Activated T-helper 1 cell treated with anti-CD3 and anti-CD28 coated beads, Interleukin-2, amount 50 U/mL, for 16 hours (primary cell): ENCODE measurements around the gene ESYT2.
A peak's percentile ranks its signal among the peaks of the same experiment; 100 is the strongest.

Experiments
- DNase-seq, 2 donors: peaks; one replicate each; pipeline ENCODE4 v3.0.0-alpha.2; 2020; ENCODE audit warnings: low read depth in 1 of 2, low spot score in 1 of 2

ESYT2 gene

DNA sequence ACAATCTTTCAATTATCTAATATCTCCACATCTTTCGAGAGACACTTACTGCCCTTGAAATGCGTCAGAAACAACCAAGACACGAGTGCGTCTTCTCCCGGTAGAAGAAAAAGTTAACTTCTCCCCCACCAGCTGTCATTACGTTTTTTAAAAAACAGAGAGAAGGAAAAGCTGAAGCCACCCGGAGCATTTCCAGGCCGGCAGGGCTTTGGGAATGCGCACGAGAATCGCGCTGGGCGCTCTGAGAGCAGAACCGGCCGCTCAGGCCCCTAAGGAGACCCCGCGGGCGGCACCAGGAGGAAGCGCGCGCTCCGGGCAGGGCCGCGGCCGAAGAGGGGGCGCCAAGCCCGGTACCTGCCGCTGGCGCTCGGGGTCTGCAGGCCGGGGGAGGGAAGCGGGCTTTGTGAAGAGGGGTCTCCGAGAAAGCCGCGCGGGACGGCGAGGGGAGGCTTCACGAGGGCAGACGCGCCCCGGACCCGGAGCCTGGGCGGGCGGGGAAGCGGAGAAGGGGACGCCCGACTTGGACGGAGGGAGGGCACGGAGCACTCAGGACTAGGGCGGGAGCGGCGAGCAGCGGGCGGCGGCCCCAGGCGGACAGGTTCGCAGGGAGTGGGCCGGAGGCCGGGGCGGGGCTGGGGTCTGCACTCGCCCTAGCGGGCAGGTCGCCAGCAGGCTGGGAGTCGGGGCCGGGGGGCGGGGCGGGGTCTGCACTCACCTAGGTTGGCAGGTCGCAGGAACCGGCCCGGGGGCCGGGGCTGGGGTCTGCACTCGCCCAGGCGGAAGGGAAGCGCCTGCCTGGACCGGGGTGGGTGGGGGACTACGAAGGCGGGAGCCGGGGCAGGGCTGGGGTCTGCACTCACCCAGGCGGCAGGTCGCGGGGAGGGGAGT lies 932 bp downstream of the ESYT2 start:
- no peak for DNase-seq

DNA sequence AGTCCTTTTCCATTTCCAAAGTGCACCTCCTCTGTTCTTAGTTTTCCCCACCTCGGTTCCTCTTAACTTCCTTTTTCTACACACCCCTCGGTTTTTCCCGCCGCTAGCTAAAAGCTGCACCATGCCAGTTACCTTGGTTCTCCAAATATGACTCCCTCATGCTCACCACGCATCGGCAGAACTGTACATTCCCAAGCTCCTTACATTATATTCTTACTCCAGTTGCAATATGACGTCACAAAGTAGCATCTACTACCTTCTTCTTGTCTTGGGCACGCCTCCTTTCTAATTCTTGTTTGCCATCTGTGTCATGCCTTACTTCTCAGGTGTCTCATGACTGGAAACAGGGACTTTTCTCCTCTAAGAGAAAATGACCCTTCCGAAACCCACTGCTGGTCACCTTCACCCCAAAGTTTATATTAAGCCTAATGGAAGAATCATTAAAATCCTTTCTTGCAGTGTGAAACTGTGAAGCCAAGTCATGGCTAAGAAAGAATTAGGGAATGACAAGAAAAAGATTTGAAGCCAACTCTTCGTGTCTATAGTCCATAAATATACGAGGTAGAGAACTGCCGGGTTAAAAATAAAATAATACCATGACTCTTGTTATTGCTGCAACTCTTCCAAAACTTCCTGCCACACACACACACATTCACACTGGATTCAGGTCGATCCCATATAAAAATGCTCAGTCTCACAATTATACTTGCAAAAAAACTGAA lies 1.7 kb downstream of the ESYT2 start:
- DNase-seq, result no peak

DNA sequence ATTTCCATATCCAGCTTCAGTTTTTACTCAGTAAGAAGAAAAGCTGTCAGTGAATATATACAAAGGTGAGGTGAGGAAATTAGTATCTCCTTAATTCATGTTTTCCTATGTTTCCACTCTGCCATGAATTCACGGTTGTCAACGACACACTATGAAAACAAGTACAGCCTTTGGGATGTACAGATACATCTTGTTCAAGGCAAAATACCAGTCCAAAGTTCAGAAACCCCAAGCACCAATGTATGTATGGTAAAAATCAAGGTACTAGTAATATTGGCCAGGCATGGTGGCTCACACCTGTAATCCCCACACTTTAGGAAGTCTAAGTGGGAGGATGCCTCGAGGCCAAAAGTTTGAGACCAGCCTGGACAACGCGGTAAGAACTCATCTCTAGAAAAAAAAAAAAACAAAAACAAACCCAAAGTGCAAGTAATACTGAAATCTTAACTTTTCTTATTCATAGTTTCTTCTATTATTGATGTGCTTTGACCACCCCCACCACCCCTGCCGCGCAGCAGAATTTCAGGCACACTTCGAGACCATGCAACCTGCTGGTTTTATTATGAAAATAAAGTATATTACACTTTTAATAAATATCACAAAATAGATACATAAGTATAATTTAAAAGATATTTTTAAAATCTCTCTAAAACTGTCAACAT lies 3.5 kb downstream of the ESYT2 start:
- DNase-seq, result no peak

DNA sequence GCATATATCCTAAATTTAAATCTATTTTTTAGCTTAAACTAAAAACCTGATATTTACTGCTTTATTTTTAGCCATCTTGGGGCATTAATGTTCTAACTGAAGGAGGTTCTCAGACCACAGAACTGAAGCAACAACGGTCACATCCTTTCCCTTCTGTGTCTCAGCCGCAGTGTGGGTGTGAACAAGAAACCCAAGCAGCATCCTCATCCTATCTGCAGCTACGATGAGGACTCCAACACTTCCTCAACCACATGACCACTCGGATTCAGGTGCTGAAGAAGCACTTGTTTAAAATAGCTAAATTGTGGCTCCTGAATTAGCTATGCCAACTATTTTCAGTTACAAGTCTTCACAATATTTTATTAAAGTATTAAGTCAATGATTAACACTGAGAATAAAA lies 5.3 kb downstream of the ESYT2 start:
- DNase-seq, result peak in 1 of 2 donors; percentile 33

DNA sequence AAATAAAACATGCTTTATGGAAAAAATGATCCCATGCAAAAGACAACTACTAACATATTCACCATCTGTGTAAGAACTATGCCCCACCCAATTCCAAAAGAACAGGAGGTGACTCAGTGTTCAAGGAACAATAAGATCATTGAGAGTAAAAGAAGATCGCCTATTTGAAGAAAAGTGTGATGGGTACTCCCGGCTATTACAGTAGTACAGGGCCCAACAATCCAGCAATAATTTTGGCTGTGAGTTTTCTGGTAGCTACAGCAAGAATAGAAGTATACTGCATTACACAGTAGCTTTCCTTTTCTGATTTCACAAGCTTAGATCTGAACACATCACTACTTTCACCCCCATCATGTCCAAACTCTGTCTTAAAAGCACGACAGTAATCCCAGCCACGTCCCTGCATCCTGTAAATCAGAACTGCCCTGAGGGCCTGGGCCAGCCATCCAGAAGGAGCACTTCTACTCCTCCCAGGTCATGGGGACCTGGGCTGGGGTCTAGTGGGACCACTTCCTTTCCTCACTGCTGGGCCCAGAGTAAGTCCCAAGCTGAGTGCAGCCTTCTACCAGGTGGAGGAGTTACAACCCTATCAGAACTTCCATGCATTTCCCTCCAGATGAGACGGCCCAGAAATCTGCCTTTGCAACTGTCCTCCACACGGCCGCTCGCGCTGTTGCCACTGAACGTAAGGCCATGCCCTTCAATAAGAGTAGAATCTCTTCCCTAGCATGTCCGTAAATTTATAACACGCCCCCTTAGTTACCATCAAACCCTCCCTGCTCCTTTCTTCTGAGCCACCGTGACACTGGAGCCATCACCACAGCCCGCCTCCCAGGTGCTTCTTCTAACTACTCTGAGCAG lies 7.9 kb downstream of the ESYT2 start:
- DNase-seq, result no peak

DNA sequence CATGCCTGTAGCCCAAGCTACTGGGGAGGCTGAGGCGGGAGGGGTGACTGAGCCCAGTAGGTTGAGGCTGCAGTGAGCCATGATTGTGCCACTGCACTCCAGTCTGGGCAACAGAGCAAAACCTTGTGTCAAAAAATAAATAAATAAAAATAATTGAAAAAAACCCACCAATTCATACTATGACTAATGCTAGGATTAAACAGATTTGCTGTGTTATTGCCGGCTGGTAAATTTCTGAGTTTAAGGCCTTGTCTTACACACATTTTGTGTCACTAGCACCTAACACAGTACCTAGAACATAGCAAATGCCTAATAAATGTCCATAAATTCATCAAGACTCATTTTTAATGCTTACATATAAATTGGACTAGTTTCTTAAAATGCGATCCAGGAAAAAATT lies 8.7 kb downstream of the ESYT2 start:
- DNase-seq, result no peak

DNA sequence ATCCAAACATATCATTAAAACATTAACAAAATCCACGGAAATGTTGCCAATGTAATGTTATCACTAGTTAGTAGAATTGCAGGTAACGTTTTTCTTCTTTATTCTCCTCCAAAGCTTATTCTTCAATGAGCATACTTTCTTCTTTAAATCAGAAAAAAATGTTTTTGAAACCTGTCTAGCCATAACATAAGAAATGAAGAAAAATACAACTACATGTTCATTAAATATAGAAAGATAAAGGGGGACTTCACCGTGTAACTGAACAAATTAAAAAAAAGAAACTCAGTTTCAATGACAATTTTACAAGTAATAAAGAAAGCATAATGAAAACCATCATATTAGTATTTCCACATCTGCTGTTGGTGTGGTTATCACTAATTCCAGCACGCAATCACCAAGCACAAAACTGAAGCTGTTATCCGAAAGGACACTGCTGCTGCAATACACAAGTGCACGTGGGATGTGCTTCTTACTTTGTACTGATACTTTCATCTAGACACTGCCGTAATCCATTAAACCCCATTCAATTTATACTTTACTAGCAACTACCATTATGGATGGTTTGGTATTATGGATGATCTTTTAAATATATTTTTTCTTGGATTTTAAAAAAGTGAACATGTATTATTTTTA lies 9.6 kb downstream of the ESYT2 start:
- DNase-seq, result no peak

DNA sequence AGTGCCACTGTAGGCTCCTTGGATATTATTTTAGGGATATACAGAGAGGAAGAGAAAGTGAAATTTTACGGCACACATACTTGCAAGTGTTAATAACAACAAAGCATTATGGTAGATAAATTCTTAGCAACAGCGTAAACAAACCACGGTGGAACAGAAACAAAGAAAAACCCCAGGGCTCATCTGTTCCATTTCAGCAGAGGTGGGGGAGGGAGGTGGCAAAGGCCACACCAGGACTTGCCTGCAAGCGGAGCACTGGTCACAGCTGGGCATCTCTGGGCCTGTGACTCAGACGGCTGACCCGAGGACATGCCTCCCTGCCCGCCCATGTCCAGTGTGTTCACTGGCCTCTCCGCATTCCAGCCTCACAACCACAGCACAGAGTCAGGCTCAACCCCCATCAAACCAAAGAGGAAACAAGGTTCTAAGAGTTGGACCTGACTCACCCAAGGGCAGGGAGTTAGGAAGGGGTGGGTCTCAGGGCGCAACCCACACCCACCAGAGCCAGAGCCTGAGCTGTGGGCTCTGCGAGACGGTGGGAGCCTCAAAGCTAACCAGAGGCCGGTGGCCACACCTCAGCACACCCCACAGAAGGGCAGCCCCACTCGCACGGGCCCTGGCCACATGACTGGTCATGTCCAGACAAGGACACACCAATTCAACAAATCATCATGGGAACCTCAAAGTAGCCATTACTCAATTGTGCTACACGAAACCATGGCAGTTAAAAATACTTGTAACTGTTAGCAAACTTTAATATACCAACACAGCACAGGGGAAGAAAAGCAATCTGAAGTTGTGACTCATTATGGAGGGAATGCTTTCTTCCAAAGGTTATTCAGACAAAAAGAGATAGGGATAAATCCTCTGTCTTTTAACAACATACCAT lies 10.7 kb downstream of the ESYT2 start:
- peak; percentile 25 to 59 for DNase-seq

DNA sequence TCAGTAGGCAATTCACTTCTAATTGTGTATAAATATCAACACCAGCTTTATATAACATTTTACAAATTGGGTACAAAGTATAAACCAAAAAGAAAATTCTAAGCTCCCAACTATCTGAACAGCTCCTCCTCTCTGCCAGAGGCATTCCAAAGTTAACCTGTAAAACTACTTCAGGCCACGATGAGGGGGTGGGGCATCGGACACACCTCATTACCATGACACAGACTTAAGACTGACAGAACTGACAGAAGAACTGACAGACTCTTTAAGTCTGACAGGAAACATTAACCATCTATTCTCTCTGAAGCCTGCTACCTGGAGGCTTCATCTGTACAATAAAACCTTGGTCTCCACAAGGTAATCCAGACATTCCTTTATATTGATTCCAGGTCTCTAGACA lies 12.3 kb downstream of the ESYT2 start:
- no peak for DNase-seq

DNA sequence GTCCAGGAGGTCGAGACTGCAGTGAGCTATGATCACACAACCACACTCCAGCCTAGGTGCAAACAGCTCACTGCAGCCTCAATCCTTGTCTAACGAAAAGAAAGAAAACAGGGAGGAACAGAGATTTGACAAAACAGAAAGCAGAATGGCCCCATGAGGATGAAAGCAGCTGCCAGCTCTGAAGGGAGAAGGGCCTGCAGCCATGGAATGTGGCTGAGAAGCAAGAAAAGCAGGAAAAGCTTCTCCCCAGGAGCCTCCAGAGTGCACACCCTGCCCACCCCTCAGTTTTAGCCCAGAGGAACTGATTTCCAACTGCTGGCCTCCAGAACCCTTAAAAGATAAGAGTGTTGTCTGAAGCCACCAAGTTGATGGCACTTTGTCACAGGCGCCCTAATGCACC lies 13.0 kb downstream of the ESYT2 start:
- no peak for DNase-seq

DNA sequence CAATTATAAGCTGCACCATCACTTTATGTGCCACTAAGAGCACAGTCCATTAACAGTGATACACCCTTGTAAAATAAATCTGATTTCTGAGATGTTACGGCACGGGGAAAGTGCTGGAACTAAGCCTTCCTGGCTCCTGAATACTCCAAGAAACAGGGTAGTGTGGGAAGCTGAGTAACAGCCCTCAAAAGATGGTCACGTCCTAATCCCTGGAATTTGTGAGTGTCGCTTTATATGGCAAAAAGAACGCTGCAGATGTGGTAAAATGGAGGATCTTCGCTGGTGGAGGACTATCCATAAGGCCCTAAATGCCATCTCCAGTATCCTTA lies 13.5 kb downstream of the ESYT2 start:
- DNase-seq, result no peak

DNA sequence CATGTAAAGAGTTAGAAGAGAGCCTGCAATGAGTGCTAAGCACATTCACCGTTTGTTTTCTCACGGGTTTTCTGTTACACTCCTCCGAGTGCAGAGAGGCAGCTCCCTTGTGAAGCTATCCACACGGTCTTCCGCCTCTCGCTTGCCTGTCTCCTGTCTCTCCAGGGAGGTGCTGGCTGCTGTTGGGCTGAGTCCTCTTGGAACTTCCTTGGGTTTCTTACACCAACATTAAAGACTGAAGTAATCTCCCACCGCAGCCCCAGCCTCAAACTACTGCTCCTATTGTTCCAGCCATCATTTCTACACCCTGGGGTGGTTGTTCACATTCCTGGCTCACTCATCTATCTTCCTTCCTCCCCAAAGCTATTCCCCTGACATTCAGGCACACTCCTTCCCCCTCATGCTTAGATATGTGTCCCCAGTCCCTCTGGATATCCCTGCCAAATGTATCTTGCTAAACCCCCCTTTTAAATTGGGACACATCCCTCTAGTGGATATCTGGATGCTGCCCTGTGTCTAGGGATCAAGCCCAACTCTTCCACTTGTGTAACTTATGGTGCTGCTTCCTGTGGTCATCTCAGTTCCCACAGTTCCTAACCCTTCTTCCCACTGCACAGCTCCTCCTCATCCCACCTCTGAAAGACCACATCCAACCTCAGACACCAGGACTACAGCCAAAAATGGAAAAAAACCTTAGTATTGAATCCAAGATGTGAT lies 14.1 kb downstream of the ESYT2 start:
- no peak for DNase-seq

DNA sequence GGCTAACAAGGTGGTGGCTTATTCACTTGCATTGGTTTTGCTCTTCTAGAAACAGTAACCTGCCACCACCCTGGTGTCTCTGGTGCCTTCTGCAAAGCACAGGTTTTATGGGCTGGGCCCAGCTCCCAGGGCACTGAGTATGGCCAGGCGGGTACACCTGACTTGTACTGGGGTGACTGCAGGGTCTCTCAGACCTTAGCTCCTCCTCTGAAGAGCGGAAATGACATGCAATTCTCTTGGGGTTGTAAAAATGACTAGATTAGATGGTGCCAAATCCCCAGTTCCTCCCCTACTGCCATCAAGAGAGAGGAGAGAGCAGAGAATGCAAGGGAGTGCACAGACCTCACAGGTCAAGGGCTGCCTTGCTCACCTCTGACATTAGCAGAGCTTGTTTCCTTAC lies 14.7 kb downstream of the ESYT2 start:
- DNase-seq, result peak in 1 of 2 donors; percentile 27

DNA sequence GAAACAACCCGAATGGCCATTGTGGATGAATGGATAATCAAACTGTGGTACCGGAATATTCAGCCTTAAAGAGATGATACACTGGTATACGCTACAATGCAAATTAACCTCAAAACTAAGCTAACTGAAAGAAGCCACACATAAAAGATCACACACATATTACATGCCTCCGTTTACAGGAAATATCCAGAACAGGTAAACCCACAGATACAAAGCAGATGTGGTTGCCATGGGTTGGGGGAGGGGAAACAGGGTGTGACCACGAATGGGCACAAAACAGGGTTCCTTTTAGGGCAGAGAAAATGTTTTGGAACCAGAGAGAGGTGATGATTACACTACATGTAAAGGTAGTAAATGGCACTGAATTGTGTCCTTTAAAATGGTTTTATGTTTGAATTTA lies 16.6 kb downstream of the ESYT2 start:
- DNase-seq, result peak; percentile 29 to 54

DNA sequence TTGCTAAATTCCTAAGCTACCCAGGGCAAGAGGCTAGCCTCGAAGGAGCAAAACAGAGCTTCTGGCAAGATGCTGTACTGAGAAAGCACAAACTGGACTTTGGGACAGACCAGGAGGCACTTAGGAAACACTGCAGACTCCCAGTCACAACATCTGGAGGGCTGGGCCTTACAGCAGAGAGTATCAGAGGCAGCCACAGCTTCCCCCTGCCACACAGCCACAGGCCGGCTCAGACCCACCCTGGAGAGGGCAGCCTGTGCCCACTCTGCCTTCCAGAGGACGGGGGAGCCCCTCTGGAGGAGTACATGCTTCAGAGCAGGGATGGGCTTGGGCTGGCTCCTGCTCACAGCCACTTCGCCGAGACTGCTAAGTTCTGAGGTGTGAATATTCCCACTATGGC lies 17.4 kb downstream of the ESYT2 start:
- DNase-seq, result no peak

DNA sequence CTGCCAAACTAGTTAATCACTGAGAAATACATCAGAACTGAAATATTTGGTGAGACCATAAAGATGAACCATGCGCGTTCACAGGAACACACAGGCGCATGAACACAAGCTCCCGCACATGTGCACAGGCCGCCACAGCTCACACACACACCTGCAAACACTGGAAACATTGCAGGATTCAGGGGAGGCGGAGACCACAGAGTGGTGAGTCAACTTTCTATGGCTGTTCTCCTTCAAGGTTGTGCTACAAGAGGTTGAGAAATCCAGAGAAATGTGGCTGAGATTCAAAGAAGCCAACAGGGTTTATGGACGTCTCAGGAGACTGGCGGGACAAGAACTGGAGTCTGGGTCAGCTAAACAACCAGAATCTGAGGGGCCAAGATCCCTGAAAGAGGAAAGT lies 17.8 kb downstream of the ESYT2 start:
- no peak for DNase-seq

DNA sequence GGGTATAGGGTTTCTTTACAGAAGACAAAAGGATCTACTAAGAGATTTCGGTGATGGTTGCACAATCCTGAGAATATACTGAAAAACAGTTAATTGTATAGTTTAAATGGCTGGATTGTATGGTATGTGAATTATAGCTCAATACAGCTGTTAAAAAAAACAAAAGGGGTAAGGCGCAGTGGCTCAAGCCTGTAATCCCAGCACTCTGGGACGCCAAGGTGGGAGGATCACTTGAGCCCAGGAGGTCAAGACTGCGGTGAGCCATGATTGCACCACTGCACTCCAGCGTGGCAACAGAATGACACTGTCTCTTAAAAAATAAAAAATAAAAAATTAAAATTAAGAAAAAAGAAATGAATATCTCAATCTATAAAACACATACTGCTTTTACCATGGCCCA lies 18.5 kb downstream of the ESYT2 start:
- no peak for DNase-seq

DNA sequence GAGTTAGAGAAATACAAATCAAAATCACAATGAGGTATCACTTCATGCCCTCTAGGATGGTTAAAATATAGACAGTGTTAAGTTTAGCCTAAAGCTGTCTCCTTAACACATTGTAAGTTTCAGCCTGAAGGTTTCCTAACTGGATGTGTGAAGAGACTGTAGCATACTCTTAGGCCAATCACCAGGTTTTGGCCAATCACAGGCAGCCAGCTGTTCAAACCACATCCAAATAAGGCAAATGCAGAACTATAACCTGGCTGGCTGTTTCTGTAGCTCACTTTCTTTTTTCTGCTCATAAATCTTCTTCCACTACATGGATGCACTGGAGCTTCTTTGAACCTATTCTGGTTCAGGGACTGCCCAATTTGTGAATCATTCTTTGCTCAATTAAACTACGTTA lies 19.7 kb downstream of the ESYT2 start:
- no peak for DNase-seq

DNA sequence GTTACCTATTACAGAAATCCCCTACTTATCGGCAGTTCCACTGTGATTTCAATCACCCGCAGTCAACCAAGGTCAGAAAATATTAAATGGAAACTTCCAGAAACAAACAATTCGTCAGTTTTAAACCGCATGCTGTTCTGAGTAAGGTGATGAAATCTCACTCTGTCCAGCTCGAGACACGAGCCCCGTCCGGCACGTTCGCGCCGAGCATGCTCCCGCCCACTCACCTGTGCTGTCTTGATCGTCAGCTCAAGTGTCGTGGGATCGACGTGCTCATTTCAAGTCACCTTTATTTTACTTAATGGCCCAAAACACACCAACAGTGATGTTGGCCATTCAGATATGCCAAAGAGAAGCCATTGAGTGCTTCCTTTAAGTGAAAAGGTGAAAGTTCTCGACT lies 21.2 kb downstream of the ESYT2 start:
- no peak for DNase-seq
